GM19324 (cell line): ENCODE results near the gene APOB.

Source experiments
- ATAC-seq: cut with Tn5 transposase; IDR thresholded peaks from one replicate; pipeline ENCODE4 v1.9.1; 2021; ENCODE audit warnings: mild to moderate bottlenecking, moderate library complexity; ENCODE audit not compliant: unreplicated experiment, low FRiP score

The APOB gene

GRCh38 chr2:21047141-21048009 lies 3.5 kb upstream of the APOB start:
- ATAC-seq, result no peak

- no peak for ATAC-seq
Measured at GRCh38 chr2:21046506-21046905, 2.6 kb upstream of the APOB start.

GRCh38 chr2:21044694-21045371 lies 960 bp upstream of the APOB start:
- ATAC-seq, result no peak

- ATAC-seq, result peak; percentile 70
Measured at GRCh38 chr2:21042958-21043743, 722 bp downstream of the APOB start.

GRCh38 chr2:21042708-21042957 lies 1.2 kb downstream of the APOB start:
- ATAC-seq, result no peak

- no peak for ATAC-seq
Measured at GRCh38 chr2:21041943-21042707, 1.7 kb downstream of the APOB start.

GRCh38 chr2:21041462-21041861 lies 2.4 kb downstream of the APOB start:
- ATAC-seq, result no peak

- ATAC-seq, result no peak
Measured at GRCh38 chr2:21040468-21041377, 3.1 kb downstream of the APOB start.

- ATAC-seq, result no peak
Measured at GRCh38 chr2:21039979-21040467, 3.9 kb downstream of the APOB start.

GRCh38 chr2:21039080-21039556 lies 4.8 kb downstream of the APOB start:
- no peak for ATAC-seq

- ATAC-seq, result no peak
Measured at GRCh38 chr2:21038403-21039073, 5.3 kb downstream of the APOB start.

GRCh38 chr2:21037671-21038108 lies 6.2 kb downstream of the APOB start:
- no peak for ATAC-seq

- no peak for ATAC-seq
Measured at GRCh38 chr2:21036708-21037670, 6.9 kb downstream of the APOB start.

GRCh38 chr2:21035974-21036707 lies 7.7 kb downstream of the APOB start:
- ATAC-seq, result no peak

- no peak for ATAC-seq
Measured at GRCh38 chr2:21035282-21035973, 8.4 kb downstream of the APOB start.

GRCh38 chr2:21034972-21035279 lies 8.9 kb downstream of the APOB start:
- no peak for ATAC-seq
